ENCODE results near the gene OBSCN. TPM values are rescaled to one million over a fixed set of nuclear protein-coding genes. Genes with fewer than 3 reads are reported as not detected.

OBSCN gene, protein sequence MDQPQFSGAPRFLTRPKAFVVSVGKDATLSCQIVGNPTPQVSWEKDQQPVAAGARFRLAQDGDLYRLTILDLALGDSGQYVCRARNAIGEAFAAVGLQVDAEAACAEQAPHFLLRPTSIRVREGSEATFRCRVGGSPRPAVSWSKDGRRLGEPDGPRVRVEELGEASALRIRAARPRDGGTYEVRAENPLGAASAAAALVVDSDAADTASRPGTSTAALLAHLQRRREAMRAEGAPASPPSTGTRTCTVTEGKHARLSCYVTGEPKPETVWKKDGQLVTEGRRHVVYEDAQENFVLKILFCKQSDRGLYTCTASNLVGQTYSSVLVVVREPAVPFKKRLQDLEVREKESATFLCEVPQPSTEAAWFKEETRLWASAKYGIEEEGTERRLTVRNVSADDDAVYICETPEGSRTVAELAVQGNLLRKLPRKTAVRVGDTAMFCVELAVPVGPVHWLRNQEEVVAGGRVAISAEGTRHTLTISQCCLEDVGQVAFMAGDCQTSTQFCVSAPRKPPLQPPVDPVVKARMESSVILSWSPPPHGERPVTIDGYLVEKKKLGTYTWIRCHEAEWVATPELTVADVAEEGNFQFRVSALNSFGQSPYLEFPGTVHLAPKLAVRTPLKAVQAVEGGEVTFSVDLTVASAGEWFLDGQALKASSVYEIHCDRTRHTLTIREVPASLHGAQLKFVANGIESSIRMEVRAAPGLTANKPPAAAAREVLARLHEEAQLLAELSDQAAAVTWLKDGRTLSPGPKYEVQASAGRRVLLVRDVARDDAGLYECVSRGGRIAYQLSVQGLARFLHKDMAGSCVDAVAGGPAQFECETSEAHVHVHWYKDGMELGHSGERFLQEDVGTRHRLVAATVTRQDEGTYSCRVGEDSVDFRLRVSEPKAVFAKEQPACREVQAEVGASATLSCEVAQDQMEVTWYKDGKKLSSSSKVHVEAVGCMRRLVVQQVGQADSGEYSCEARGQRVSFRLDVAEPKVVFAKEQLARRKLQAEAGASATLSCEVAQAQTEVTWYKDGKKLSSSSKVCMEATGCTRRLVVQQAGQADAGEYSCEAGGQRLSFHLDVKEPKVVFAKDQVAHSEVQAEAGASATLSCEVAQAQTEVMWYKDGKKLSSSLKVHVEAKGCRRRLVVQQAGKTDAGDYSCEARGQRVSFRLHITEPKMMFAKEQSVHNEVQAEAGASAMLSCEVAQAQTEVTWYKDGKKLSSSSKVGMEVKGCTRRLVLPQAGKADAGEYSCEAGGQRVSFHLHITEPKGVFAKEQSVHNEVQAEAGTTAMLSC (N-terminal part only)
- 14.3 and 19.0 TPM in 2 replicates for total RNA-seq (2014; rRNA removed; shearing (Covaris generic))
- polyA plus RNA-seq (2014; cell fraction: nucleus; rRNA removed), result 84.3 and 110 TPM in 2 replicates

DNA sequence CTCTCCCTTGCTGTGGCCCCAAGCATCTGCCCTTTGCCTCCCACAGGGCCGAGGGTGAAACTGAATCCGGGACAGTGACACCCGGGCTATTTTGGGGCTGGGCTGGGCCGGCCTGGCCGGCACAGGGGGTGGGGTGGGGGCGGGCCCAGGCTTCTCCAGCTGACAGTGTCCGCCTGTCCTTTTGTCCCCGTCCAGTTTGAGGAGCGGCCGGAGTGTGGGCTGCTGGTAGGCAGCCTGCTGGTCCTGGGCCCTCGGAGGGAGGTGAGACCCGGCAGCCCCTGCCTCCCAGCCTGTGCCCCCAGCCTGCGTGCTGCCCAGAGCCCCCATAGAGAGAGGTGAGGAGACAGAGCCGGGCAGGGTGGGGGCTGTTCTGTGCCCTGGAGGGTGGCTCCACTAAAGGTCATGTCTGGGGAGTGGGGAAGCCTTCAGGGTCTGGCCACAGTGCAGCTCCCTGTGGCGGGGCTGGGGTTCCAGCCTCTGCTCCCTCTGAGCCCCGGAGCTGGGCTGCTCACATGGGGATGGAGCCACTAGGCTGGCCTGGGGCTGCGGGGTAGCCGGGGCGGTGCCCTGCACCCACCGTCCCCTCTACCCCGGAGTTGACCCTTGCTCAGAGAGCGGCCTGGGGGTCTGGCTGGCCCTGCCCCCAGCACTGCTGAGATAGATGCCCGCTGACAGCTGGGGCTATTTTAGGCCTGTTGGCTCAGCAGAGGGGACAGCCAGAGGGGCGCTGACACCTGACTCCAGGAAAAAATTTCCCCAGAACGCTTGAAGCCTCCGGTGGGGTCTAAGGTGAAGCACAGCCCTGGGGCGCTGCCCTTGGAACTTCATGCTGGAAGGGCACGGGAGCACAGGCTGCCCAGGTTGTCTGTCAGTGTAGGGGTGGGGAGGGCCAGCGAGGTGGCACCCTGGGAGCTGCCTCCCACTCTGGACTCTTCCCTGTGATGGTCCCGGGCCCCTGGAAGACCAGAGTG is at the start of gene OBSCN:
OBSCN (plus strand) TSS at position 194 of the 971 bp plus-strand sequence. CDS start 3,740 bp downstream, outside the sequence.
- DNase-seq (ENCODE audit: extremely low read depth, low read depth), result no peak

DNA sequence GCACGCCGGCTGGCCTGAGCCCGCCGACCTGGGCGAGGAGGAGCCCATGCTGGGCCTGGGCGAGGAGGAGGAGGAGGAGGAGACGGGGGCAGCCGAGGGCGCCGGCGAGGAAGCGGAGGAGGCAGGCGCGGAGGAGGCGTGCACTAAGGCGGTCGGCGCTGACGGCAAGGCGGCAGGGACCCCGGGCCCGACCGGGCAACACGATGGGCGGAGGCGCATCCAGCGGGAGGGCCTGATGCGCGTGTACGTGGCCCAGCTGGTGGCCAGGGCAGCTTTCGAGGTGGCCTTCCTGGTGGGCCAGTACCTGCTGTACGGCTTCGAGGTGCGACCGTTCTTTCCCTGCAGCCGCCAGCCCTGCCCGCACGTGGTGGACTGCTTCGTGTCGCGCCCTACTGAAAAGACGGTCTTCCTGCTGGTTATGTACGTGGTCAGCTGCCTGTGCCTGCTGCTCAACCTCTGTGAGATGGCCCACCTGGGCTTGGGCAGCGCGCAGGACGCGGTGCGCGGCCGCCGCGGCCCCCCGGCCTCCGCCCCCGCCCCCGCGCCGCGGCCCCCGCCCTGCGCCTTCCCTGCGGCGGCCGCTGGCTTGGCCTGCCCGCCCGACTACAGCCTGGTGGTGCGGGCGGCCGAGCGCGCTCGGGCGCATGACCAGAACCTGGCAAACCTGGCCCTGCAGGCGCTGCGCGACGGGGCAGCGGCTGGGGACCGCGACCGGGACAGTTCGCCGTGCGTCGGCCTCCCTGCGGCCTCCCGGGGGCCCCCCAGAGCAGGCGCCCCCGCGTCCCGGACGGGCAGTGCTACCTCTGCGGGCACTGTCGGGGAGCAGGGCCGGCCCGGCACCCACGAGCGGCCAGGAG is 49.5 kb upstream of the OBSCN start:
- DNase-seq (ENCODE audit: extremely low read depth, low read depth), result no peak

DNA sequence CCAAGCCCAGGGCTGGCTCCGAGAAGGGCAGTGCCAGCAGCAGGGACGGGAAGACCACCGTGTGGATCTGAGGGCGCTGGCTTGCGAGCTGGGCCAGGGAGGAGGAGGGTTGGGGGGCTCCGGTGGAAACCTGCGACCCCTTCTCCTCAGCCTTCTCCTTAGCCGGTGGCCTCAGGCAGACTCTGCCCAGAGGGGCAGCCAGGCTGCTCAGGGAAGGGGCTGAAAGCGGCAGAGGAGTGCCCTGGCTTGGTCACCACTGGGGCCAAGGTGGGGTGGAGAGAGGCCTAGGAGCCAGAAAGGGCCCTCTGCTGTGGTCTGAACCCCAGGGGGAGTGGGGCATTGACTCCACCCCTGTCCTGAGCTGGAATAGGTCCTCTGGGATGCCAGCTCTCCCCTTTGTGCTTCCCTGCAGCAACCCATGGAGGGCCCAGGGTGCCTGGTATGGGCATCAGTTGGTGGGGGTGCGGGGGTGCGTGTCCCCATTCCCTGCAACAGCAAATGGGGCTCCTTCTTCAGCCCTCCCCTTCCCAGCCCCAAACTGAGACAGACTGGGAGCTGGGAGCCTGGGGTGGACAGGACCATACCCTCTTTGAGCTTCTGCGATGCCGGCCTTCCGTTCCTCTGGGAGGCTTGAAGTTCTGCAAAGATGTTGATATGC is 48.7 kb upstream of the OBSCN start:
- no peak for DNase-seq (ENCODE audit: extremely low read depth, low read depth)

DNA sequence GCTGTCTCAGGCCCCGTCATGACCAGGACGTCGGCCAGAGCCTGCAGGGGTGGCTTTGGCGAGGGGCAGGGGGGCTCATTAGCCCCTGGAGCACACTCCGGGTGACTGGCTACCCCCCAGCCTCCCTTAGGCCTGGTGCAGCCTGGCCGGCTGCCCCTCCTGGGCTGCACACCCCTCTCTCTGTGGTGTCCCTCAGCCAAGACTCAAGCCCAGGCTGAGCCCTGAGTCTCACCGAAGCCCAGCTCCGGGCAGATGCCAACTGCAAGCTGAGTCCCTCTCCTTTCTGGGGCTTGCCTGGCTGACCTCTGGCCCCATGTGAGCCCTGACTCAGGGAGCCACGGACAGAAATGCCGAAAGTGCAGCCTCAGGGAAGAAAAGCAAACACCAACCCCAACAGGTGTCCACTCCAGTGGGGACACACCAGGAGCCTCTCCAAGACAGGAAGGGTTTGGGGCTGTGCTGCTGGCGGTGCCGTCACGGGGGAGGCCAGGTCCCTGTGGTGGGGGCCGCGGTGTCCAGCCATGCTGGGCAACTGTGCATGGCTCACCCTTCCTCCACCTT is 47.6 kb upstream of the OBSCN start:
- no peak for DNase-seq (ENCODE audit: extremely low read depth, low read depth)

DNA sequence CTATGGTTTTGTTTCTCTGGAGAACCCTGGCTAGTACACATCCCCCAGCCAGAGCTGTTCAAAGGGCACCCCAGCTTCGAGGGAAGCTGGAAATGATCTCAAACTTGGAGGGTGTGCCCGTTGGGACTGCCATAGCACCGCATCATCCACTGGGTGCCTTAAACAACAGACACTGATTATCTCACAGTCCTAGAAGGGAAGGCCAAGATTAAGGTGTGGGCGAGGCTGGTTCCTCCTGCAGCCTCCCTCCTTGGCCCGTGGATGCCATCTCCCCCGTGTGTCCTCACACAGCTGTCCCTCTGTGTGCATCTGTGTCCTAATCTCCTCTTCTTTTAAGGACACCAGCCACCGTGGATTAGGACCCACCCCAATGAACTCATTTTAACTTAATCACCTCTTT is 46.5 kb upstream of the OBSCN start:
- DNase-seq (ENCODE audit: extremely low read depth, low read depth), result no peak

DNA sequence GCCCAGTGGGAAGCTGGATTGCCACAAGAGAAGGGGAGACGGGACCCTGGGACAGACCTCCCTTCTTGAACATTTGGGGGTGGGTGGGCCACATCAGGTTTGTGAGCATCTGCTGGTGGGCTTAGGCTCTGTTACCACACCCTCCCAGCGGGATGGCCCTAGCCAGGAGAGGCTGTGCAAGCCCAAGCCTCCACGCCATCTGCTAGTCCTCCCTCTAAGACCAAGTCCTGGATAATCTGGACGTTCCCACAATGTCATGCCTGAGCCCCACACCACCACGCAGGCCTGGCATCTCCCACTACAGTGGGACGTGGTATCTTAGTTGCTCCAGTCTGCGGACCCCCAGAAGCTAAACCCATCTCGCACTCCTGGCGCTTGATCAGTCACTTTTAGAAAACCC is 46.0 kb upstream of the OBSCN start:
- DNase-seq (ENCODE audit: extremely low read depth, low read depth), result no peak

DNA sequence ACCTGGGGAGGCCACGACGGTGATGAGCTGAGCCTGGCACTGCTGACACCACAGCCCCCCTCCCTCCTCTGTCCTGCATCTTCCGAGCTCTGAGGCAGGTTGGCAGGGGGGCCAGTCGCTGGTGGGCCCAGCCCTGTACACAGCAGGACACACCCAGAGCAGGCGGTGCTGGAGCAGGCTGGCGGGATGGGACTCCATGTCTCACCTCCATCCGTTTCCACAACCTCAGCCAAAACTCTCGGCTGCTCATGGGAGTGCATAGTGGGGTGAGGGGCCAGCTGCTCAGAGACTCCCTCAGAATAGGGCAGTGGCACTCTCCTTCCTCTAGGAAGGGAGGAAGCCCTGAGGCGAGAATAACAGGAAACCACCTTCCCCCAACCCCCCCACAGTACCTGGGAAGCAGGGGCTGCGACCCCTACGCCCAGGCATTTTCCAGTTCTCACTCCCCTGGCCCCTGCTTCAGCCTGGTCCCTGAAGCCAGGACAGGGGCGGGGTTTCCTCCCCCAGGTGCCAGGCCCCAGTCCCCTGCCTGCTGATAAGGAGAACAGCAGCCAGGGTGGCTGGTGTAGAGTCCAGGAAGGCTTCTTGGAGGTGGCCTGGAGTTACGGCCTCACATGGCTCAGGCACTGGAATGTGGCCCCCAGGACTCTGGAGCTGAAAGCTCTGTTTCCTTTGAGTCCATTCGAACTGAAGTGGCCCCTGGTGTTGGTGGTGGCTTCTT is 45.4 kb upstream of the OBSCN start:
- DNase-seq (ENCODE audit: extremely low read depth, low read depth), result no peak

DNA sequence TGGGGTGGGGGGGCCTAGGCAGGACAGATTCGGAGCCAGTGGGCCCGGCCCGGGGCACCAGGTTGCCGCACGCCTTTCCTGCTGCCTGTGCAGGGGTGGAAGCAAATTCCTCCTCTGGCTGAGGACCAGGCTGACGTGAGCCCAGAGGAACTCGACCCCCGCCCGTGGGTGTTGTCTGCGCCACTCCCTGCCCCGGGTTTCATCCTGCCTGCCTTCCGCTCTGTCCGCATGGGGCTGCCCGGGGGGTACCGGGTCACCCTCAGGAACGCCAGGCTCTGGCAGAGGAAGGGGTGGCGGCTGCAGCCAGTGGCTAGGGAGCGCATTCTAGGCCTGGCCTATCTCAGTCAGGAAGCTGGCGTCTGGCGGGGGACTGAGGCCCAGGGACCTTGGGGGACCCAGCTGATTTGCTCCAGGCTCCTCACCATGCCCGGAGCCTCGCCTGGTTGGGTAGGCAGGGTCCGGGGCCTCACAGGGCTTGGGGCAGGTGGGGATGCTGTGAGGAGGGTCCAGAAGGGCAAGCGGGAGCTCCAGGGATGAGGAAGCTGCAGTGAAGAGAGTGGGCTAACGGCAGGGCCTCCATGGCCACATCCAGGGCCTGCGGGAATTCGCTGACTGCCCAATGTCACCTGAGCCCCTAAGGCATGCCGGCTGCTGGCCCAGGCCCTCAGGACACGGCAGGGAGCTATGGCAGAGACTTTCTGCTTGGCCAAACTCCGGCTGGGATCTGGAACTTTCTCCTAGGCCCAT is 44.7 kb upstream of the OBSCN start:
- no peak for DNase-seq (ENCODE audit: extremely low read depth, low read depth)

DNA sequence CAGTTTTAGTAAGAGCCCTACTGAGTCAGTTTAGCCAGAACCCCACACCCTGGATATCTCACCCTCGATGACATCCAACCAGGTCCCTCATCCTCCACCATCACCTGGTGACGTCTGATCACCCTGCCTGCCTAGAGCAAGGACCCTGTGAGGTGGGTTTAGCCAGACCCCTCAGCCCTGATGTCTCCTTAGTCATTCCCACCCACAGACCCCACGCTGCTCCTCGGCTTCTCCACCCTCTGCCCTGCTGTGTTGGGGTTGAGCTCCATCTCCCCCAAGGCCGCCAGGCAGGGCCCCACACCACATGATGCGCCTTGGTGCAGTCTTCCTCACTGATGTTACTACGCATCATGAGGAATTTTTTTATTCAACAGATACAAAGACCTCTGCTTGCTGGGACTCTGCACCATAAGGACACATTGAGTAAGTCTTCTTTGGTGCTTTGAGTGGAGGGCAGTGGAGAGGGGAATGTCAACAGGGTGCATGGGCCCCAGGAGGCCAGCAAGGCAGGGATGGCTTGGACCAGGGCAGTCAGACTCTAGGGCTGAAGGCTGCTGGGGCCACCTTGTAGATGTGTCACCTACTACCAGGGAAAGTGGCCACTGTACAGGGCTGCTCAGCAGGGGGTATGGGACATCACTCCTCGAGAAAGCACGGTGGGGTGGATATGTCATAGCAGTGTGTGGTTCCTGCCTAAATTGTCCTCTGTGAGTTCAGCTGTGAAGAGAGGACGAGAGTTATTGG is 43.9 kb upstream of the OBSCN start:
- DNase-seq (ENCODE audit: extremely low read depth, low read depth), result no peak

DNA sequence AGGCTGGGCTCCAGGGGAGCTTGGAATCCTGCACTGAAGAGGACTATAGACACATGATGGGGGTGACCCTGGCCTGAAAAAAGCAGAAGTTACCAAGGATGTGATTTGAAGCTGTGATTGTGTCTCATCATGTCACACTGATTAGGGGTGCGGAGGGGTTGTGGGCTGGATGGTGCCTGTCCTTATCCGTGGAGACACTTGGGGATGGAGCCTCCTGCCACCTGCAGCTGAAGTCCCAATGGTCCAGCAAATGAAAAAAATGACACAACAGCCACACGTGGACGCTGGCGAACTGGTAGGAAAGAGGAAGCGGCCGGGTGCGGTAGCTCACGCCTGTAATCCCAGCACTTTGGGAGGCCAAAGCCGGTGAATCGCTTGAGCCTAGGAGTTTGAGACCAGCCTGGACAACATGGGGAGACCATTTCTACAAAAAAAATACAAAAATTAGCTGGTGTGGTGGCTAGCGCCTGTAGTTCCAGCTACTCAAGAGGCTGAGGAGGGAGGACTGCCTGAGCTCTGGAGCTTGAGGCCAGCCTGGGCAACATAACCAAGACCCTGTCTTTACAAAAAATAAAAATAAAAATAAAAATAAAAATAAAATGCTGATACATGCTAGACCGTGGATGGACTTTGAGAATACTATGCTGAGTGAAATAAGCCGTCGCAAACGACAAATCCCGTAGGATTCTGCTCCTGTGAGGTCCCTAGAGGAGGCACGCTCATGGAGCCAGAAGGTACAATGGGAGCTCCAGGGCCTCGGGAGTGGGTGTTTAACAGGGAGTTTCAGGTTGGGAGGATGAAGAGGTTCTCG is 43.1 kb upstream of the OBSCN start:
- no peak for DNase-seq (ENCODE audit: extremely low read depth, low read depth)

DNA sequence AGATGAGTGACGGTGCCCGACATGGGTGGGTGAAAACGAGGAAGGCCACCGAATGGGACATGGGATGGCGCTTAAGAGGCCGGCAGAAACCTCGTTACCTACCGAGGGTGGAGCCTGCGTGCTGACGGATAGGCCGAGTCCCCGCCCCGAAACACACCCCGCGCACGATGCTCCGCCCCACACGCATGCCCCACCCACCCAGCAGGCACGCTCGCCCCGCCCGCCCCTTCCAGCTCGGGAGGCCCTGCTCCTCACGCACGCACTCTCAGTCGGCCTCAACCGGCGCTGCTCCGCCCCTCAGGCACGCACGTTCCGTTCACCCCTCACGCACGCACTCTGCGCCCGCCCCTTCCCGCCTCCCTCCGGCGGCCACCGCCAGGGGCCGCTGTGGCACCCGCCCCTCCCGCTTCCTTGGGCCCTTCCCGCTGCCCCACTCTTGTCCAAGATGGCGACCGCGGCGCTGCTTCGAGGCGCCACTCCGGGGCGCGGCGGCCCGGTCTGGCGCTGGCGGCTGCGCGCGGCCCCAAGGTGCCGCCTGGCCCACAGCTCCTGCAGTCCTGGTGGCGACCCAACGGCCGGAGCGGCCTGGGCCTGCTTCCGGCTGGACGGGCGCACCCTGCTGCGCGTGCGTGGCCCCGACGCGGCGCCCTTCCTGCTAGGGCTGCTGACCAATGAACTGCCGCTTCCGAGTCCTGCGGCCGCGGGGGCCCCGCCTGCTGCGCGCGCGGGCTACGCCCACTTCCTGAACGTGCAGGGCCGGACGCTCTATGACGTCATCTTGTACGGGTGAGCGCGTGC is 42.3 kb upstream of the OBSCN start, which contains the start of gene IBA57:
IBA57 (plus strand) TSS at position 433 of the 798 bp plus-strand sequence; CDS start at position 446, 13 bp downstream.
- peak; percentile 100 for DNase-seq (ENCODE audit: extremely low read depth, low read depth)

DNA sequence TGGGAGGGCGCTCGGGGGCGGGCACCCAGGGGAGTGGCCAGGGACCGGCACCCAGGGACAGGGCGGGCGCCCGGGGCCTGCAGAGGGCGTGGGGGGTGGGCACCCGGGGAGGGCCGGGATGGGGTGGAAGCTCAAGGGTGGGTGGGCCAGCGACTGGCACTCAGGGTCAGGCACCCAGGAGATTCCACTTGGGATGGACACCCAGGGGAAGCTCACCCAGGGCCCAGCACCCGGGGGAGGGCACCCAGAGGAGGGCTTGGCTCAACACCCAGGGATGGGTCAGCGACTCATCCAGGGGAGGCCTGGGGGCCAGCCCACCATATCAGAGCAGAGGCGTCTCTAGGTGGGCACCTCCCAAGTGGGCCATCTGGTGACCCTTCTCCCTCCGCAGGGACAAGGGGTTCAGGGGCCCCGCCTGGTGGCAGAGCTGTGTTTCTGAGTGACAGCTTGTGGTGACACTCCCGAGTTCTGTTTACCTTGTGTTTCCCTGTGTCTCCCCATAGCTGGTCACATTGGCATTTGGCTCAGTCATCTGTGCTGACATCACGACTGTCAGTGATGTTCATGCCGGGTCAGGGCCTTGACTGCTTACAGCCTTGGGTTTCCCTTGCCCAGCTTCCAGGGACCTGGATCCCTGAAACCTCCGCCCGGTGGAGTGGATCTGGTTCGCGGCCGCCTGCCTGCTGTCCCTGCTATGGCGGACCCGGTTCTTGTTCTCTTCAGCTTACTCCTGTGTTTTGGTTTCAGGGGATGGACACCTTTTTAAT is 41.5 kb upstream of the OBSCN start:
- peak; percentile 69 for DNase-seq (ENCODE audit: extremely low read depth, low read depth)
